H1 (cell line): ENCODE measurements around the gene ZNF425. TPM values are rescaled to one million over a fixed set of nuclear protein-coding genes. Genes with fewer than 3 reads are reported as not detected.

ENCODE experiments used
- CTCF ChIA-PET: fragments of 300-600 bp; sonication (Branson Sonifier 250); formaldehyde crosslinking; loops from one replicate; lab custom pipeline; 2021; ENCODE audit not compliant: partially characterized antibody; lab: Charles Lee
- POLR2A ChIA-PET: fragments of 300-600 bp; sonication (Branson Sonifier 250); formaldehyde crosslinking; loops from one replicate; lab custom pipeline; 2021; ENCODE audit warnings: inconsistent platforms; ENCODE audit not compliant: partially characterized antibody; lab: Charles Lee
- DNase-seq, 2 experiments: peaks; one replicate each; pipeline versions ENCODE4 v3.0.0 to v3.0.0-alpha.2; 2010 to 2022; ENCODE audit warnings: low spot score in 2 of 2, low read depth in 1 of 2, mixed read lengths in 1 of 2
- FAIRE-seq: peaks from 2 replicates; lab custom pipeline; 2011; peaks lifted over from hg19 to GRCh38; lab: Jason Lieb, UNC
- H2AFZ ChIP-seq: 2 replicates; pipeline ENCODE4 v1.8.1; 2012; ENCODE audit warnings: low read length, inconsistent platforms
- H2AK5ac ChIP-seq: 2 replicates; pipeline ENCODE4 v1.6.1; 2013; ENCODE audit warnings: low read depth, low read length
- H2BK120ac ChIP-seq: replicated peaks from 2 replicates; pipeline ENCODE3; 2013; ENCODE audit warnings: low read depth, low read length, inconsistent platforms
- H2BK12ac ChIP-seq: 2 replicates; pipeline ENCODE4 v1.6.1; 2013; ENCODE audit warnings: low read depth, low read length
- H2BK15ac ChIP-seq: 2 replicates; pipeline ENCODE4 v1.6.1; 2013; ENCODE audit warnings: low read length
- H2BK20ac ChIP-seq: 2 replicates; pipeline ENCODE4 v1.6.1; 2013; ENCODE audit warnings: low read length
- H2BK5ac ChIP-seq: 2 replicates; pipeline ENCODE4 v1.6.1; 2013; ENCODE audit warnings: low read depth, low read length
- H3K14ac ChIP-seq: 2 replicates; pipeline ENCODE4 v1.6.1; 2013; ENCODE audit warnings: inconsistent platforms; ENCODE audit not compliant: insufficient read length
- H3K18ac ChIP-seq: 2 replicates; pipeline ENCODE4 v1.6.1; 2013; ENCODE audit warnings: low read length; ENCODE audit errors: extremely low read depth
- H3K23ac ChIP-seq: 2 replicates; pipeline ENCODE4 v1.6.1; 2013; ENCODE audit warnings: inconsistent platforms; ENCODE audit not compliant: insufficient read length
- H3K23me2 ChIP-seq: 2 replicates; pipeline ENCODE4 v1.6.1; 2013; ENCODE audit warnings: low read depth, low read length
- H3K27ac ChIP-seq: 2 replicates; pipeline ENCODE4 v1.6.1; 2011; ENCODE audit warnings: low read depth, low read length, inconsistent platforms
- H3K27me3 ChIP-seq, 4 experiments: replicated peaks in 1 of 4; 1 replicate in 1 of 4; 2 replicates in 3 of 4; pipeline versions ENCODE4 v1.6.1 to v1.8.1; 2011 to 2013; ENCODE audit warnings: low read length in 3 of 4, mild to moderate bottlenecking in 3 of 4, inconsistent platforms in 2 of 4, mixed read lengths in 2 of 4, moderate library complexity in 1 of 4; ENCODE audit not compliant: control insufficient read depth in 3 of 4, insufficient read depth in 3 of 4; ENCODE audit errors: extremely low read depth in 1 of 4
- H3K36me3 ChIP-seq, 4 experiments: 2 replicates each; pipeline versions ENCODE4 v1.6.1 to v1.8.1; 2011 to 2013; ENCODE audit warnings: mild to moderate bottlenecking in 4 of 4, low read length in 3 of 4, moderate library complexity in 2 of 4, control low read depth in 1 of 4, inconsistent platforms in 1 of 4; ENCODE audit not compliant: insufficient read depth in 4 of 4, control insufficient read depth in 2 of 4
- H3K4ac ChIP-seq: replicated peaks from 2 replicates; pipeline ENCODE3; 2013; ENCODE audit warnings: low read length, low read depth, mixed read lengths, inconsistent platforms; ENCODE audit not compliant: insufficient read length
- H3K4me1 ChIP-seq, 4 experiments: replicated peaks in 1 of 4; 1 replicate in 1 of 4; 2 replicates in 3 of 4; pipeline versions ENCODE4 v1.6.1 to v1.8.1; 2011 to 2013; ENCODE audit warnings: low read length in 3 of 4, inconsistent platforms in 2 of 4, mixed read lengths in 1 of 4; ENCODE audit not compliant: insufficient read depth in 4 of 4, control insufficient read depth in 3 of 4
- H3K4me2 ChIP-seq, 2 experiments: 2 replicates each; pipeline versions ENCODE4 v1.6.1 to v1.8.1; 2011 to 2013; ENCODE audit warnings: low read depth in 2 of 2, low read length in 2 of 2, control low read depth in 1 of 2, inconsistent platforms in 1 of 2, mild to moderate bottlenecking in 1 of 2; ENCODE audit not compliant: insufficient read depth in 1 of 2
- H3K4me3 ChIP-seq, 4 experiments: fragments of 200-600, 300-600 bp in 1 of 4; sonication (generic), shearing (Covaris generic), sonication (Bioruptor Twin) in 1 of 4; 2 replicates each; pipeline versions ENCODE4 v1.5.1 to v1.8.1; 2011 to 2016; ENCODE audit warnings: low read length in 4 of 4, low read depth in 3 of 4, control low read depth in 2 of 4, inconsistent platforms in 2 of 4, mild to moderate bottlenecking in 2 of 4, mixed read lengths in 1 of 4, moderate library complexity in 1 of 4; ENCODE audit not compliant: insufficient read depth in 2 of 4; ENCODE audit errors: extremely low read depth in 1 of 4
- H3K56ac ChIP-seq: replicated peaks from 2 replicates; pipeline ENCODE3; 2013; ENCODE audit warnings: low read depth, mild to moderate bottlenecking, mixed read lengths, low read length, inconsistent platforms; ENCODE audit not compliant: insufficient read length
- H3K79me1 ChIP-seq: 2 replicates; pipeline ENCODE4 v1.6.1; 2013; ENCODE audit warnings: low read depth, low read length, control low read depth
- H3K79me2 ChIP-seq, 2 experiments: 2 replicates each; pipeline versions ENCODE4 v1.6.1 to v1.8.1; 2012 to 2013; ENCODE audit warnings: low read length in 2 of 2, mild to moderate bottlenecking in 2 of 2, inconsistent platforms in 1 of 2; ENCODE audit not compliant: insufficient read depth in 2 of 2, control insufficient read depth in 1 of 2
- H3K9ac ChIP-seq, 4 experiments: replicated peaks in 1 of 4; 1 replicate in 1 of 4; 2 replicates in 3 of 4; pipeline versions ENCODE4 v1.6.1 to v1.8.1; 2011 to 2013; ENCODE audit warnings: low read depth in 3 of 4, low read length in 3 of 4, control low read depth in 2 of 4, mild to moderate bottlenecking in 2 of 4, moderate library complexity in 2 of 4, inconsistent platforms in 1 of 4; ENCODE audit errors: extremely low read depth in 1 of 4
- H3K9me3 ChIP-seq, 2 experiments: 2 replicates each; pipeline versions ENCODE4 v1.6.1 to v1.8.1; 2012 to 2013; ENCODE audit warnings: mild to moderate bottlenecking in 2 of 2, moderate library complexity in 2 of 2, control low read depth in 1 of 2, inconsistent platforms in 1 of 2, low read depth in 1 of 2, low read length in 1 of 2, mixed read lengths in 1 of 2; ENCODE audit not compliant: insufficient read depth in 2 of 2
- H4K20me1 ChIP-seq, 2 experiments: replicated peaks in 1 of 2; 2 replicates each; pipeline versions ENCODE3 to v1.8.1; 2011 to 2013; ENCODE audit warnings: inconsistent platforms in 2 of 2, low read length in 2 of 2, mild to moderate bottlenecking in 1 of 2; ENCODE audit not compliant: insufficient read depth in 2 of 2, control insufficient read depth in 1 of 2
- H4K5ac ChIP-seq: 2 replicates; pipeline ENCODE4 v1.6.1; 2013; ENCODE audit warnings: low read length, low read depth, mixed read lengths, inconsistent platforms; ENCODE audit not compliant: insufficient read length
- H4K8ac ChIP-seq: 2 replicates; pipeline ENCODE4 v1.8.0; 2013; ENCODE audit warnings: mild to moderate bottlenecking, moderate library complexity, low read length, inconsistent platforms; ENCODE audit not compliant: insufficient read depth; ENCODE audit errors: extremely low read depth
- H4K91ac ChIP-seq: replicated peaks from 2 replicates; pipeline ENCODE3; 2013; ENCODE audit warnings: low read length, mixed read lengths, inconsistent platforms; ENCODE audit not compliant: insufficient read length
- EGR1 ChIP-seq: IDR thresholded peaks from 2 replicates; pipeline ENCODE4 v1.6.1; 2011; ENCODE audit warnings: low read depth, low read length, borderline replicate concordance
- RNF2 ChIP-seq: fragments of 200-900, 300-1000 bp; sonication (generic); IDR thresholded peaks from 2 replicates; pipeline ENCODE4 v1.7.1; 2016; ENCODE audit warnings: borderline replicate concordance, low read depth, mild to moderate bottlenecking, antibody characterized with exemption, low read length; ENCODE audit not compliant: poor library complexity, severe bottlenecking; ENCODE audit errors: missing control alignments
- WGBS, 2 experiments: shearing (Covaris generic) in 1 of 2; methylation state at CpG; one replicate each; pipeline versions ENCODE4 v1.1.6 to v1.1.7; 2013 to 2015; ENCODE audit warnings: low lambda C conversion rate in 2 of 2, mixed read lengths in 2 of 2, inconsistent platforms in 1 of 2, low coverage in 1 of 2, missing lambda C conversion rate in 1 of 2; ENCODE audit not compliant: insufficient replicate concordance in 2 of 2, insufficient coverage in 1 of 2, insufficient read length in 1 of 2; ENCODE audit errors: extremely low coverage in 1 of 2, missing lambda C conversion rate in 1 of 2; 5-methylcytosine and 5-hydroxymethylcytosine counted together
- polyA plus RNA-seq, 7 experiments: library from polyadenylated mRNA; depleted of rRNA in 3 of 7; stranded (reverse) in 5 of 7; unstranded in 2 of 7; fragments of >200 nt in 5 of 7; fragments of 200-250 nt in 2 of 7; gene quantifications; 1 replicate in 5 of 7; 2 replicates in 1 of 7; 4 replicates in 1 of 7; pipeline versions ENCODE4 v1.2.1 to v1.2.3, GENCODE V29; 2011 to 2013; ENCODE audit warnings: missing spikeins in 2 of 7, mixed read lengths in 2 of 7
- total RNA-seq: library from RNA; stranded (reverse); fragmentation: NEBNext Ultra II Directional; extraction: Animal tissue kit (Norgen Biotek cat#: 25700); gene quantifications from 2 replicates; pipeline ENCODE4 v1.2.1, GENCODE V29; 2021

Gene ZNF425
- total and polyA plus RNA-seq, 2 of the 8 experiments (the other 6 are each of a cell fraction or from before 2014, with no cell fraction given) = 3.4 to 6.1 TPM

GRCh38 chr7:149081914-149082313 is 44.2 kb downstream of the ZNF425 start:
- no peak overlapping the region for H2BK15ac ChIP-seq
- peaks cover 0 to 9% of the 10 kb centered on the region in 2 experiments; a peak in 2 of 4 replicates for H3K79me2 ChIP-seq
- no peak overlapping the region for H3K9ac ChIP-seq
- no peak overlapping the region for H4K8ac ChIP-seq
- no peak overlapping the region for H2BK5ac ChIP-seq
- no peak overlapping the region for H2AK5ac ChIP-seq
- peak; percentile 3; the same call in 1 of the 2 replicates for TF ChIP-seq EGR1
- no peak for TF ChIP-seq RNF2
- no peak overlapping the region for H3K4me2 ChIP-seq
- DNase-seq (no peak), FAIRE-seq (no peak)
- no peak overlapping the region for H2BK12ac ChIP-seq
- H3K56ac ChIP-seq = no peak overlapping the region
- no peak overlapping the region for H3K23ac ChIP-seq
- H3K14ac ChIP-seq = no peak overlapping the region
- H3K36me3 ChIP-seq = peaks cover 0 to 22% (median 6%) of the 10 kb centered on the region in 4 experiments; a peak in 4 of 8 replicates
- no peak overlapping the region for H3K27ac ChIP-seq
- CTCF ChIA-PET = interaction anchor here (0.6 kb wide), 1 partner anchor 17 kb away, joined by 4 read pairs; no protein-coding TSS in a partner anchor
- no peaks in the 10 kb centered on the region for H4K20me1 ChIP-seq
- no peak overlapping the region for H3K18ac ChIP-seq
- POLR2A ChIA-PET = interaction anchor here (1.3 kb wide), 1 partner anchor 10 kb away, joined by 3 read pairs; no protein-coding TSS in a partner anchor
- H3K23me2 ChIP-seq = no peaks in the 10 kb centered on the region
- peaks cover 3% of the 10 kb centered on the region; the same call in 1 of the 2 replicates for H3K79me1 ChIP-seq
- WGBS, 2 experiments = 87% methylated on average over 6 of the region's 6 CpGs; no CpG with 5 or more reads in 1 of the 2 experiments
- H4K5ac ChIP-seq = no peak overlapping the region
- H2BK20ac ChIP-seq = no peak overlapping the region
- no peak overlapping the region for H3K4ac ChIP-seq
- H3K4me1 ChIP-seq = no peaks in the 10 kb centered on the region
- no peak overlapping the region for H4K91ac ChIP-seq
- H3K9me3 ChIP-seq = peaks cover 3 to 9% of the 10 kb centered on the region in 2 experiments; a peak in 3 of 4 replicates
- no peak overlapping the region for H2AFZ ChIP-seq
- no peak overlapping the region for H2BK120ac ChIP-seq
- no peaks in the 10 kb centered on the region for H3K27me3 ChIP-seq
- H3K4me3 ChIP-seq = no peak overlapping the region
